ENCODE data around the gene EFNB3. TPM values are rescaled to one million over a fixed set of nuclear protein-coding genes. Genes with fewer than 3 reads are reported as not detected.

Gene EFNB3
- total and polyA plus RNA-seq, 2 of the 8 experiments (the other 6 are each of a cell fraction or from before 2014, with no cell fraction given), result 15.0 to 27.3 TPM

DNA sequence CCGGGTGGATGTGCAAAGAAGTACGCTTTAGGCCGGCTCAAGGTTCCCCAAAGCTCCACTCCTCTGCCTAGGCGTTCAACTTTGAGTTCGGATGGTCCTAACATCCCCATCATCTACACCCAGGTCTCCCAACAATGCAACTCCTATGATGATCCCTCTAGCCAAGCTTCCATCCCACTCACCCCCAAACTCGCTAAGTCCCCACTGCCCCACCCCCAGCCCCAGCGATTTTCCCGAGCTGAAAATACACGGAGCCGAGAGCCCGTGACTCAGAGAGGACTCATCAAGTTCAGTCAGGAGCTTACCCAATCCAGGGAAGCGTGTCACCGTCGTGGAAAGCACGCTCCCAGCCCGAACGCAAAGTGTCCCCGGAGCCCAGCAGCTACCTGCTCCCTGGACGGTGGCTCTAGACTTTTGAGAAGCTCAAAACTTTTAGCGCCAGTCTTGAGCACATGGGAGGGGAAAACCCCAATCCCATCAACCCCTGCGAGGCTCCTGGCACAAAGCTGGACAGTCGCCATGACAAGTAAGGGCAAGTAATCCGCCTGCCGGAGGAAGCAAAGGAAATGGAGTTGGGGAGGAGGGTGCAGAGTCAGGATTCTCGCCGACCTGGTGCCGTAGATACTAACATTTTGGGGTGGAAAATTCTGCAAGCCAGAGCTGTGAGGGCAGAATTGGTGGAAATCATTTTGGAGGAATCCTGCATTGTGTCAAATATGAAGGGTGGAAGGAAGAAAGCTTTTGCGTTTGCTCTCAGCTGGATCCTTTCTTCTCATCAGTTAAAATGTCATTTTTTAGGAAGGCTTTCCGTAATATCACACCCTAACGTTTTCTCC, 17.7 kb upstream of the EFNB3 start, which contains the start of gene TP53 (continued):
- TF ChIP-seq YY1 (IDR thresholded peaks at IDR 0.05; ENCODE audit: low read depth, low read length) (peak; percentile 100), HDAC2 (IDR thresholded peaks at IDR 0.05; ENCODE audit: borderline replicate concordance in 1 of 2, low read depth in 2 of 2, low read length in 2 of 2) (peak in 1 of 2 experiments; percentile 44; a peak in 1 of 4 replicates), SP4 (IDR thresholded peaks at IDR 0.05; ENCODE audit: low read length) (no peak; the same call in 1 of the 2 replicates), SIRT6 (IDR thresholded peaks at IDR 0.05; ENCODE audit: low read length) (no peak), BCL11A (IDR thresholded peaks at IDR 0.05; ENCODE audit: low read depth in 2 of 2, low read length in 2 of 2) (no peak), POU5F1 (IDR thresholded peaks at IDR 0.05; ENCODE audit: low read depth, low read length) (no peak), ZNF274 (IDR thresholded peaks at IDR 0.05; ENCODE audit: borderline replicate concordance, extremely low read depth, low read length) (no peak), EGR1 (IDR thresholded peaks at IDR 0.05; ENCODE audit: borderline replicate concordance, low read depth, low read length) (peak; percentile 42; the same call in 1 of the 2 replicates), POLR2A (IDR thresholded peaks at IDR 0.05; ENCODE audit: control extremely low read depth in 1 of 2, low read depth in 2 of 2, low read length in 2 of 2) (peak; percentile 98 to 99), TAF1 (IDR thresholded peaks at IDR 0.05; ENCODE audit: low read depth, low read length) (peak; percentile 100), BACH1 (IDR thresholded peaks at IDR 0.05; ENCODE audit: low read length) (no peak), CTBP2 (IDR thresholded peaks at IDR 0.05; ENCODE audit: borderline replicate concordance, insufficient read depth, insufficient read length, low read length) (no peak), EZH2 (IDR thresholded peaks at IDR 0.05; ENCODE audit: low read depth, low read length, severe bottlenecking) (no peak), CBX8 (IDR thresholded peaks at IDR 0.05; ENCODE audit: borderline replicate concordance, low read depth, low read length) (no peak), TAF7 (optimal IDR thresholded peaks at IDR 0.05; ENCODE audit: borderline replicate concordance, low read depth, low read length) (peak; percentile 98), POLR2AphosphoS5 (IDR thresholded peaks at IDR 0.05; ENCODE audit: low read depth, low read length) (peak; percentile 100), RBBP5 (IDR thresholded peaks at IDR 0.05; ENCODE audit: borderline replicate concordance, low read depth, low read length) (no peak; the same call in 1 of the 2 replicates), JUND (IDR thresholded peaks at IDR 0.05; ENCODE audit: low read length) (no peak)
- TF ChIP-seq, protein P1, sequence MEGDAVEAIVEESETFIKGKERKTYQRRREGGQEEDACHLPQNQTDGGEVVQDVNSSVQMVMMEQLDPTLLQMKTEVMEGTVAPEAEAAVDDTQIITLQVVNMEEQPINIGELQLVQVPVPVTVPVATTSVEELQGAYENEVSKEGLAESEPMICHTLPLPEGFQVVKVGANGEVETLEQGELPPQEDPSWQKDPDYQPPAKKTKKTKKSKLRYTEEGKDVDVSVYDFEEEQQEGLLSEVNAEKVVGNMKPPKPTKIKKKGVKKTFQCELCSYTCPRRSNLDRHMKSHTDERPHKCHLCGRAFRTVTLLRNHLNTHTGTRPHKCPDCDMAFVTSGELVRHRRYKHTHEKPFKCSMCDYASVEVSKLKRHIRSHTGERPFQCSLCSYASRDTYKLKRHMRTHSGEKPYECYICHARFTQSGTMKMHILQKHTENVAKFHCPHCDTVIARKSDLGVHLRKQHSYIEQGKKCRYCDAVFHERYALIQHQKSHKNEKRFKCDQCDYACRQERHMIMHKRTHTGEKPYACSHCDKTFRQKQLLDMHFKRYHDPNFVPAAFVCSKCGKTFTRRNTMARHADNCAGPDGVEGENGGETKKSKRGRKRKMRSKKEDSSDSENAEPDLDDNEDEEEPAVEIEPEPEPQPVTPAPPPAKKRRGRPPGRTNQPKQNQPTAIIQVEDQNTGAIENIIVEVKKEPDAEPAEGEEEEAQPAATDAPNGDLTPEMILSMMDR (IDR thresholded peaks at IDR 0.05; ENCODE audit: control extremely low read depth in 1 of 3, insufficient read depth in 1 of 3, low read depth in 1 of 3, low read length in 3 of 3), result peak in 1 of 3 experiments; percentile 9; a peak in 1 of 4 replicates
- TF ChIP-seq, protein P2, sequence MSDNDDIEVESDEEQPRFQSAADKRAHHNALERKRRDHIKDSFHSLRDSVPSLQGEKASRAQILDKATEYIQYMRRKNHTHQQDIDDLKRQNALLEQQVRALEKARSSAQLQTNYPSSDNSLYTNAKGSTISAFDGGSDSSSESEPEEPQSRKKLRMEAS (IDR thresholded peaks at IDR 0.05), result peak; percentile 97
- TF ChIP-seq, protein P3, sequence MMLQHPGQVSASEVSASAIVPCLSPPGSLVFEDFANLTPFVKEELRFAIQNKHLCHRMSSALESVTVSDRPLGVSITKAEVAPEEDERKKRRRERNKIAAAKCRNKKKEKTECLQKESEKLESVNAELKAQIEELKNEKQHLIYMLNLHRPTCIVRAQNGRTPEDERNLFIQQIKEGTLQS (IDR thresholded peaks at IDR 0.05; ENCODE audit: insufficient read depth, low read depth, low read length), result no peak

Measured in H1 (cell line).